Kidney epithelial cell (primary cell): ENCODE measurements around the gene TMEM69. TPM values are rescaled to one million over a fixed set of nuclear protein-coding genes. Genes with fewer than 3 reads are reported as not detected.
A peak's percentile ranks its signal among the peaks of the same experiment; 100 is the strongest.

Experiments
- DNase-seq: peaks from one replicate; pipeline ENCODE4 v3.0.0-alpha.2; 2010; ENCODE audit warnings: low read depth
- H3K27me3 ChIP-seq: 2 replicates; pipeline ENCODE4 v1.6.0; 2011; ENCODE audit warnings: low read length; ENCODE audit not compliant: control insufficient read depth, insufficient read depth
- H3K36me3 ChIP-seq: 2 replicates; pipeline ENCODE4 v1.5.1; 2011; ENCODE audit warnings: low read length; ENCODE audit not compliant: control insufficient read depth, insufficient read depth
- H3K4me3 ChIP-seq: 2 replicates; pipeline ENCODE4 v1.5.1; 2011; ENCODE audit warnings: low read depth, mild to moderate bottlenecking, control low read depth, low read length
- CTCF ChIP-seq: IDR thresholded peaks from 2 replicates; pipeline ENCODE4 v1.5.1; 2011; ENCODE audit warnings: mild to moderate bottlenecking, moderate library complexity, low read length, control low read depth, inconsistent platforms; ENCODE audit not compliant: insufficient read depth, poor library complexity, severe bottlenecking
- total RNA-seq: library from RNA; depleted of rRNA; stranded (reverse); fragments of >200 nt; gene quantifications from 2 replicates; pipeline ENCODE4 v1.2.3, GENCODE V29; 2015

TMEM69 gene
- total RNA-seq, 1 donor from 2014 or later: 48.0 TPM

GRCh38 chr1:45679123-45679522 lies 8.9 kb upstream of the TMEM69 start:
- no peaks in the 10 kb centered on the region for H3K36me3 ChIP-seq
- no peak for DNase-seq
- no peak for TF ChIP-seq CTCF
- H3K4me3 ChIP-seq: no peak overlapping the region
- no peaks in the 10 kb centered on the region for H3K27me3 ChIP-seq

DNA sequence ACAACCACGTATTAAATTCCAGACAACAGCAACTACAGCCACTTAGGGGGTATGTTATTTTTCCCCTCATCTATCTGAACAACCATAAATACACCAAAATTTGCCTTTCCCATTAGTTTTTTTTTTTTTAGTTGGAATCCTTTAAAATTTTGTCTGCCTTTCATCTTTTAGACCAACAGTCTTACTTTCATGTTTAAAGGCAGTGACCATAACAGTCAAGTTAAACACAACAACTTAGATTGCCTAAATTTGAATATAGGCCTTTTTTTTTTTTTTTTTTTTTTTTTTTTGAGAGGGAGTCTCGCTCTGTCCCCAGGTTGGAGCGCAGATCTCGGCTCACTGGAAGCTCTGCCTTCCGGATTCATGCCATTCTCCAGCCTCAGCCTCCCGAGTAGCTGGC lies 5.0 kb upstream of the TMEM69 start:
- no peak overlapping the region for H3K4me3 ChIP-seq
- TF ChIP-seq CTCF: no peak
- no peaks in the 10 kb centered on the region for H3K36me3 ChIP-seq
- DNase-seq: no peak
- H3K27me3 ChIP-seq: no peaks in the 10 kb centered on the region

DNA sequence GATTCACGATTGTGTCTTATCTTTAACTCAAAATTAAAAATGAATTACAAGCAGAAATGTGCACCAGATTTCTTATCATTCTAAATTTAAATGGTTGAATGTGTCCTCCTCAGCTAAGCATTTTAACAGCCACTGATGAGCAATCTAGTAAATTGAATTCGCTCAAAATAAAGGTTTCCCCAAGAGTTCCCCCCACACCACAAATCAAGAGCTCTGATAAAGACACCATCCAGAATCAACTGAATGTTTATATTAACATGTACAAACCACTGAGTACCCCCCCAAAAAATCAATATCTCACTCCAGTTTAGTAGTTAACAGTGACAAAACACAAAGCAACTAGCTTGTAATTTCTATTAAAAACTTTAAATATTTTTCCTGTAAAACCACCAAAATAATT lies 3.6 kb upstream of the TMEM69 start:
- Histone ChIP-seq H3K27me3 (no peaks in the 10 kb centered on the region), H3K4me3 (peak overlapping the region; percentile 16), H3K36me3 (no peaks in the 10 kb centered on the region)
- no peak for DNase-seq
- TF ChIP-seq CTCF: no peak

DNA sequence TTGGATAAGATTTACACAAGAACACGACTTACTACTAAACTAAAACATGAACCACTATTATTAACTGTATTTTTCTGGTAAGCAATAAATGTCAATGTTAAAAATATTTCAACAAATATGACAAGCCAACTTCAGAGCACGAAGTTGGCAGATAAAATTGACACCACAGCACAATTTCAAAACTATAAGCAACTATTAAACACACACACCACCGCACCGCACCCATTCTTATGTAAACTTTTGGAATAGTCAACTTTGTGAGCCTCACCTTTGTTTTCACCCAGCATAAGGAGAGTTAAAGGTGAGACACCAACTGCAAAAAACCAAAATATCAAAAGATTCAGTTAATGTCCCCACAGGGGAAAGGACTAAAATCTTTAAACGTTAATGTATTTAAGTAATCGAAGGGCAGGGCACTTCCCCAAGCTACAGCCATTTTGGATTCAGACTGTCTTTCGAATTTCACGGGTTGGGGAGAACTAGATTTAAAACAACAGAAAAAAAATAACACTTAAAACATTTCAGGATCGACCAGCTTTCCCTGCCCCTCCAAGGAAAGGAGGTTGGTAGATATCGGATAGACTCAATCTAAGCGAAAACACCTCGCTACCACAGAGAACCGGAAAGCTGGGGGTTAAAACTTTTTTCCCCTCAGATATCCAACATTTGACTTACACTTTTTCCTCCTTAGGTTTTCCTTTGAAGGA lies 2.5 kb upstream of the TMEM69 start:
- TF ChIP-seq CTCF: no peak
- no peak for DNase-seq
- Histone ChIP-seq H3K27me3 (no peaks in the 10 kb centered on the region), H3K36me3 (no peaks in the 10 kb centered on the region), H3K4me3 (peak overlapping the region; percentile 97)

GRCh38 chr1:45686015-45686287 lies 2.0 kb upstream of the TMEM69 start:
- TF ChIP-seq CTCF: no peak
- Histone ChIP-seq H3K4me3 (peak overlapping the region; percentile 97), H3K36me3 (no peaks in the 10 kb centered on the region), H3K27me3 (no peaks in the 10 kb centered on the region)
- DNase-seq: no peak

GRCh38 chr1:45686288-45687013 lies 1.5 kb upstream of the TMEM69 start, which contains the start of gene GPBP1L1:
Gene GPBP1L1, minus strand, starts transcription at chr1:45686533. Its CDS starts 27,446 bp downstream, at chr1:45659087.
- Histone ChIP-seq H3K27me3 (no peaks in the 10 kb centered on the region), H3K36me3 (no peaks in the 10 kb centered on the region), H3K4me3 (peak within 1 kb of the TSS; percentile 97)
- peak; percentile 69 for DNase-seq
- TF ChIP-seq CTCF: no peak
